HepG2 (cell line): Measurements from ENCODE around the gene C2orf76. TPM values are rescaled to one million over a fixed set of nuclear protein-coding genes. Genes with fewer than 3 reads are reported as not detected.

ENCODE experiments used
- FOSL1 ChIP-seq: sonication (generic); formaldehyde crosslinking; IDR thresholded peaks from 2 replicates; pipeline ENCODE4 v1.9.0; 2021; ENCODE audit warnings: missing genetic modification reagents, borderline replicate concordance
- FOSL2 ChIP-seq: sonication (generic); formaldehyde crosslinking; IDR thresholded peaks from 2 replicates; pipeline ENCODE4 v1.4.0; 2020; ENCODE audit warnings: missing genetic modification reagents
- GABPB1 ChIP-seq: IDR thresholded peaks from 2 replicates; pipeline ENCODE4 v1.6.1; 2016; ENCODE audit warnings: mild to moderate bottlenecking, missing genetic modification reagents, moderate library complexity, missing compliant biosample characterization
- HES4 ChIP-seq: sonication (generic); formaldehyde crosslinking; IDR thresholded peaks from 2 replicates; pipeline ENCODE4 v1.9.0; 2021; ENCODE audit warnings: mild to moderate bottlenecking, missing genetic modification reagents, borderline replicate concordance
- NFE2 ChIP-seq: sonication (generic); formaldehyde crosslinking; IDR thresholded peaks from 2 replicates; pipeline ENCODE4 v1.4.0; 2020; ENCODE audit warnings: missing genetic modification reagents
- PAXIP1 ChIP-seq: sonication (generic); formaldehyde crosslinking; conservative IDR thresholded peaks from 2 replicates; pipeline ENCODE4 v1.4.0; 2020; ENCODE audit warnings: mild to moderate bottlenecking, missing genetic modification reagents, moderate library complexity
- PBX3 ChIP-seq: sonication (generic); formaldehyde crosslinking; IDR thresholded peaks from 2 replicates; pipeline ENCODE4 v1.8.1; 2023; ENCODE audit warnings: missing genetic modification reagents, inconsistent platforms, borderline replicate concordance
- ZC3H13 ChIP-seq: sonication (generic); formaldehyde crosslinking; IDR thresholded peaks from 2 replicates; pipeline ENCODE4 v1.8.1; 2023; ENCODE audit warnings: mild to moderate bottlenecking, missing genetic modification reagents, moderate library complexity
- ZNF251 ChIP-seq: sonication (generic); formaldehyde crosslinking; IDR thresholded peaks from 2 replicates; pipeline ENCODE4 v1.9.0; 2021; ENCODE audit warnings: mild to moderate bottlenecking, missing genetic modification reagents
- ZNF276 ChIP-seq: sonication (generic); formaldehyde crosslinking; IDR thresholded peaks from 2 replicates; pipeline ENCODE4 v1.4.0; 2020; ENCODE audit warnings: mild to moderate bottlenecking, low read depth, missing genetic modification reagents
- ZNF550 ChIP-seq: sonication (generic); formaldehyde crosslinking; IDR thresholded peaks from 2 replicates; pipeline ENCODE4 v1.4.0; 2020; ENCODE audit warnings: mild to moderate bottlenecking, missing genetic modification reagents, borderline replicate concordance
- ZNF556 ChIP-seq: sonication (generic); formaldehyde crosslinking; IDR thresholded peaks from 2 replicates; pipeline ENCODE4 v1.4.0; 2020; ENCODE audit warnings: mild to moderate bottlenecking, missing genetic modification reagents, borderline replicate concordance
- ZNF609 ChIP-seq: sonication (generic); formaldehyde crosslinking; IDR thresholded peaks from 2 replicates; pipeline ENCODE4 v1.4.0; 2020; ENCODE audit warnings: mild to moderate bottlenecking, missing genetic modification reagents, borderline replicate concordance
- ZNF619 ChIP-seq: sonication (generic); formaldehyde crosslinking; IDR thresholded peaks from 2 replicates; pipeline ENCODE4 v1.4.0; 2020; ENCODE audit warnings: mild to moderate bottlenecking, missing genetic modification reagents
- ZSCAN5A ChIP-seq: sonication (generic); formaldehyde crosslinking; IDR thresholded peaks from 2 replicates; pipeline ENCODE4 v1.8.0; 2022; ENCODE audit warnings: mild to moderate bottlenecking, missing genetic modification reagents, borderline replicate concordance
- polyA plus RNA-seq, 8 experiments: library from polyadenylated mRNA; depleted of rRNA in 3 of 8; stranded (reverse) in 7 of 8; unstranded in 1 of 8; fragments of >200 nt; fragmentation: Illumina TruSeq in 4 of 8; extraction: Trizol in 4 of 8; gene quantifications; 2 replicates each; pipeline versions ENCODE4 v1.2.1 to v1.2.3, GENCODE V29; 2011 to 2016; ENCODE audit warnings: low read depth in 4 of 8, missing spikeins in 1 of 8, mixed read lengths in 1 of 8; ENCODE audit not compliant: insufficient read depth in 1 of 8
- total RNA-seq, 5 experiments: library from RNA; depleted of rRNA; stranded (reverse); fragments of >200 nt; fragmentation: Illumina TruSeq; extraction: Trizol; gene quantifications; 2 replicates each; pipeline ENCODE4 v1.2.3, GENCODE V29; 2016; ENCODE audit warnings: low read depth in 1 of 5

C2orf76 gene
- total and polyA plus RNA-seq, 2 of the 13 experiments (the other 11 are each of a cell fraction or from before 2014, with no cell fraction given): 7.7 to 8.5 TPM

- no peak for TF ChIP-seq ZSCAN5A
- no peak for TF ChIP-seq FOSL1
- TF ChIP-seq ZNF609 (CRISPR knock-in tag): no peak
- no peak for TF ChIP-seq ZNF276 (CRISPR knock-in tag)
- no peak for TF ChIP-seq ZNF556
- TF ChIP-seq GABPB1 (CRISPR knock-in tag): no peak
- no peak for TF ChIP-seq HES4 (CRISPR knock-in tag)
- TF ChIP-seq ZNF619 (CRISPR knock-in tag): no peak
- TF ChIP-seq ZC3H13 (CRISPR knock-in tag): no peak
- no peak for TF ChIP-seq NFE2 (CRISPR knock-in tag)
- no peak for TF ChIP-seq PBX3
- no peak for TF ChIP-seq ZNF550 (CRISPR knock-in tag)
- TF ChIP-seq FOSL2 (CRISPR knock-in tag): peak; percentile 57; the same call in 1 of the 2 replicates
- no peak for TF ChIP-seq ZNF251 (CRISPR knock-in tag)
- TF ChIP-seq PAXIP1 (CRISPR knock-in tag): 0 out of 2 replicates have a peak, but pooled peaks have one; percentile 41
Observed at GRCh38 chr2:119387381-119388129, 20.9 kb upstream of the C2orf76 start (continued).
